ENCODE results near the gene MZF1. TPM values are rescaled to one million over a fixed set of nuclear protein-coding genes. Genes with fewer than 3 reads are reported as not detected.
A peak's percentile ranks its signal among the peaks of the same experiment; 100 is the strongest.

Gene MZF1
- total RNA-seq, 2 experiments from 2014 or later = 21.0 to 21.1 TPM

- H3K27me3 ChIP-seq (ENCODE audit: control insufficient read depth in 1 of 2, insufficient read depth in 2 of 2, low read length in 2 of 2) = no peaks in the 10 kb centered on the region
- intact Hi-C loops (cut with DNase I, micrococcal nuclease) = loop anchor here (1.0 kb wide), 4 partner anchors 14 to 38 kb away; partner anchors contain the start of genes MZF1 (in 1 of the 2) and TRIM28 (in 1 of the 2)
- H3K36me3 Mint-ChIP-seq (ENCODE audit: low read depth) = peaks cover 52% of the 10 kb centered on the region
- H3K27ac ChIP-seq (ENCODE audit: low read depth in 1 of 2, low read length in 2 of 2) = peak overlapping the region; percentile 88 to 96
- H3K27ac Mint-ChIP-seq = peak overlapping the region; percentile 96
- peaks cover 82% of the 10 kb centered on the region for H3K4me1 Mint-ChIP-seq (ENCODE audit: low read depth)
- POLR2A ChIA-PET = interaction anchor here (0.5 to 7.0 kb wide), 4 partner anchors 13 to 39 kb away, joined by 3 to 63 read pairs (median 26); partner anchors contain the start of genes MZF1, TRIM28 and ZBTB45
- H3K4me1 ChIP-seq (ENCODE audit: insufficient read depth, low read length) = peaks cover 90% of the 10 kb centered on the region
- H3K4me3 Mint-ChIP-seq = peak overlapping the region; percentile 98
- no peaks in the 10 kb centered on the region for H3K9me3 Mint-ChIP-seq
- ATAC-seq (ENCODE audit: poor library complexity) (peak; percentile 70), DNase-seq (peak; percentile 99 to 100 (median 100))
- H3K36me3 ChIP-seq (ENCODE audit: insufficient read depth, low read length) = peaks cover 23% of the 10 kb centered on the region
- TF ChIP-seq CTCF (IDR thresholded peaks at IDR 0.05) = no peak
- peak overlapping the region; percentile 76 for H3K4me3 ChIP-seq (ENCODE audit: low read length)
- CTCF ChIA-PET = interaction anchor here (1.0 to 1.4 kb wide), 2 partner anchors 39 to 44 kb away, joined by 3 to 4 read pairs; partner anchors contain the start of gene ZBTB45
- no peaks in the 10 kb centered on the region for H3K9me3 ChIP-seq (ENCODE audit: control insufficient read depth in 1 of 2, insufficient read depth in 1 of 2, low read length in 2 of 2)
- H3K27me3 Mint-ChIP-seq = no peaks in the 10 kb centered on the region
These were observed 14.4 kb downstream of the MZF1 start for GRCh38 chr19:58558623-58559274.

- H3K27ac Mint-ChIP-seq = peak within 1 kb of the TSS; percentile 96
- H3K4me3 Mint-ChIP-seq = peak within 1 kb of the TSS; percentile 98
- CTCF ChIA-PET = interaction anchor here (1.0 to 1.4 kb wide), 2 partner anchors 39 to 44 kb away, joined by 3 to 4 read pairs; partner anchors contain the start of gene ZBTB45
- Histone ChIP-seq H3K9me3 (ENCODE audit: control insufficient read depth in 1 of 2, insufficient read depth in 1 of 2, low read length in 2 of 2) (no peaks in the 10 kb centered on the region), H3K36me3 (ENCODE audit: insufficient read depth, low read length) (peaks cover 26% of the 10 kb centered on the region), H3K4me1 (ENCODE audit: insufficient read depth, low read length) (peaks cover 89% of the 10 kb centered on the region), H3K27me3 (ENCODE audit: control insufficient read depth in 1 of 2, insufficient read depth in 2 of 2, low read length in 2 of 2) (no peaks in the 10 kb centered on the region), H3K4me3 (ENCODE audit: low read length) (peak within 1 kb of the TSS; percentile 76), H3K27ac (ENCODE audit: low read depth in 1 of 2, low read length in 2 of 2) (peak within 1 kb of the TSS; percentile 88 to 96)
- no peaks in the 10 kb centered on the region for H3K27me3 Mint-ChIP-seq
- peak; percentile 25 for ATAC-seq (ENCODE audit: poor library complexity)
- peaks cover 55% of the 10 kb centered on the region for H3K36me3 Mint-ChIP-seq (ENCODE audit: low read depth)
- DNase-seq = peak in 12 of 14 experiments; percentile 41 to 82 (median 59)
- TF ChIP-seq CTCF (IDR thresholded peaks at IDR 0.05) = no peak
- intact Hi-C loops (cut with DNase I, micrococcal nuclease) = loop anchor here in 1 of 2 experiments (1.0 kb wide), 1 partner anchor 14 kb away; the partner anchor contains the start of gene TRIM28
- peaks cover 80% of the 10 kb centered on the region for H3K4me1 Mint-ChIP-seq (ENCODE audit: low read depth)
- POLR2A ChIA-PET = interaction anchor here (2.4 to 7.0 kb wide), 3 partner anchors 14 to 38 kb away, joined by 22 to 63 read pairs (median 29); partner anchors contain the start of genes MZF1, TRIM28 and ZBTB45
- H3K9me3 Mint-ChIP-seq = no peaks in the 10 kb centered on the region
These were observed 15.0 kb downstream of the MZF1 start, which contains the start of gene UBE2M for GRCh38 chr19:58558066-58558622. UBE2M (minus strand) TSS chr19:58558611; CDS start chr19:58558381, 230 bp downstream.

GRCh38 chr19:58557221-58558065 is 15.7 kb downstream of the MZF1 start:
- Mint-ChIP-seq H3K36me3 (ENCODE audit: low read depth) (peaks cover 62% of the 10 kb centered on the region), H3K4me1 (ENCODE audit: low read depth) (peaks cover 85% of the 10 kb centered on the region), H3K27me3 (no peaks in the 10 kb centered on the region), H3K4me3 (peak overlapping the region; percentile 93), H3K27ac (peak overlapping the region; percentile 96), H3K9me3 (no peaks in the 10 kb centered on the region)
- ChIA-PET CTCF (interaction anchor here (1.4 kb wide), 1 partner anchor 43 kb away, joined by 4 read pairs; no protein-coding TSS in a partner anchor), POLR2A (interaction anchor here (2.4 to 3.2 kb wide), 2 partner anchors 13 to 37 kb away, joined by 22 to 29 read pairs; partner anchors contain the start of genes TRIM28 and ZBTB45)
- Histone ChIP-seq H3K4me1 (ENCODE audit: insufficient read depth, low read length) (peaks cover 84% of the 10 kb centered on the region), H3K4me3 (ENCODE audit: low read length) (peak overlapping the region; percentile 70), H3K27me3 (ENCODE audit: control insufficient read depth in 1 of 2, insufficient read depth in 2 of 2, low read length in 2 of 2) (no peaks in the 10 kb centered on the region), H3K27ac (ENCODE audit: low read depth in 1 of 2, low read length in 2 of 2) (peak overlapping the region; percentile 77 to 80), H3K36me3 (ENCODE audit: insufficient read depth, low read length) (peaks cover 33% of the 10 kb centered on the region), H3K9me3 (ENCODE audit: control insufficient read depth in 1 of 2, insufficient read depth in 1 of 2, low read length in 2 of 2) (no peaks in the 10 kb centered on the region)
- intact Hi-C loops (cut with DNase I, micrococcal nuclease) = loop anchor here in 1 of 2 experiments (1.0 kb wide), 1 partner anchor 13 kb away; the partner anchor contains the start of gene TRIM28
- ATAC-seq (ENCODE audit: poor library complexity) (no peak), DNase-seq (peak in 2 of 14 experiments; percentile 30 to 44)
- no peak for TF ChIP-seq CTCF (IDR thresholded peaks at IDR 0.05)
